OCI-LY7 (cell line): Measurements from ENCODE around the gene SEZ6L2. TPM values are rescaled to one million over a fixed set of nuclear protein-coding genes. Genes with fewer than 3 reads are reported as not detected.

Experiments used
- BruUV-seq: library from RNA; stranded (reverse); fragments of 400-500 nt; replicated peaks from 2 replicates; lab custom pipeline; 2021; lab: Mats Ljungman, UMichigan
- CTCF ChIA-PET: fragments of 300-600 bp; sonication (Branson Sonifier 250); formaldehyde crosslinking; loops from one replicate; lab custom pipeline; 2022; ENCODE audit warnings: antibody characterized with exemption; ENCODE audit not compliant: unreplicated experiment; lab: Charles Lee
- POLR2A ChIA-PET: fragments of 300-600 bp; sonication (Branson Sonifier 250); formaldehyde crosslinking; loops from one replicate; lab custom pipeline; 2022; ENCODE audit warnings: antibody characterized with exemption; lab: Charles Lee
- DNase-seq: peaks from one replicate; pipeline ENCODE4 v3.0.0-alpha.2; 2015; ENCODE audit warnings: low spot score
- H2AFZ ChIP-seq: fragments of 200-600 bp; sonication (generic), shearing (Covaris generic); 2 replicates; pipeline ENCODE4 v1.6.1; 2014; ENCODE audit warnings: mild to moderate bottlenecking, antibody characterized with exemption, low read length, moderate library complexity
- H3K27ac ChIP-seq: fragments of 200-600 bp; sonication (generic); 2 replicates; pipeline ENCODE4 v1.5.1; 2014; ENCODE audit warnings: mixed run types, low read depth, mild to moderate bottlenecking, moderate library complexity, low read length, inconsistent platforms; ENCODE audit not compliant: poor library complexity, severe bottlenecking
- H3K36me3 ChIP-seq: fragments of 200-600 bp; sonication (generic); 2 replicates; pipeline ENCODE4 v1.6.1; 2014; ENCODE audit warnings: mild to moderate bottlenecking, antibody characterized with exemption, low read length, moderate library complexity, mixed read lengths; ENCODE audit not compliant: insufficient read depth
- H3K4me1 ChIP-seq: fragments of 200-600 bp; sonication (generic); 2 replicates; pipeline ENCODE4 v1.5.1; 2014; ENCODE audit warnings: mild to moderate bottlenecking, low read length; ENCODE audit not compliant: insufficient read depth, poor library complexity, severe bottlenecking
- H3K4me2 ChIP-seq: fragments of 200-600 bp; sonication (generic); 2 replicates; pipeline ENCODE4 v1.6.1; 2014; ENCODE audit warnings: mild to moderate bottlenecking, low read length
- H3K4me3 ChIP-seq: fragments of 200-600 bp; sonication (generic); 2 replicates; pipeline ENCODE4 v1.5.1; 2014; ENCODE audit warnings: mild to moderate bottlenecking, low read depth, low read length; ENCODE audit not compliant: poor library complexity, severe bottlenecking
- H3K79me2 ChIP-seq: fragments of 200-600 bp; sonication (generic); 2 replicates; pipeline ENCODE4 v1.6.1; 2016; ENCODE audit warnings: low read depth, mild to moderate bottlenecking, low read length, moderate library complexity, mixed read lengths; ENCODE audit not compliant: insufficient read depth
- H3K9me2 ChIP-seq: fragments of 200-600 bp; sonication (generic); 2 replicates; pipeline ENCODE4 v1.6.1; 2016; ENCODE audit warnings: mild to moderate bottlenecking, low read length, mixed read lengths; ENCODE audit not compliant: insufficient read depth
- H3K9me3 ChIP-seq: fragments of 200-600 bp; sonication (generic); 2 replicates; pipeline ENCODE4 v1.6.1; 2014; ENCODE audit warnings: mild to moderate bottlenecking, mixed run types, low read length, mixed read lengths
- H4K20me1 ChIP-seq: fragments of 200-600 bp; sonication (generic); 2 replicates; pipeline ENCODE4 v1.6.1; 2014; ENCODE audit warnings: mild to moderate bottlenecking, antibody characterized with exemption, low read length, moderate library complexity, mixed read lengths; ENCODE audit not compliant: insufficient read depth
- CTCF ChIP-seq: fragments of 200-600 bp; sonication (generic); conservative IDR thresholded peaks from 2 replicates; pipeline ENCODE4 v1.5.1; 2014; ENCODE audit warnings: mild to moderate bottlenecking, antibody characterized with exemption, low read length, moderate library complexity, mixed read lengths
- EZH2phosphoT487 ChIP-seq: fragments of 200-600 bp; sonication (generic); IDR thresholded peaks from 2 replicates; pipeline ENCODE4 v1.6.1; 2018; ENCODE audit warnings: low read depth, borderline replicate concordance, mild to moderate bottlenecking, mixed run types, antibody characterized with exemption, low read length, moderate library complexity, mixed read lengths
- intact Hi-C: fragments of 100-400 bp; cut with micrococcal nuclease; formaldehyde crosslinking; loops from one replicate; pipeline ENCODE4 v1.10.0; 2022; ENCODE audit not compliant: unreplicated experiment
- total RNA-seq, 2 experiments: library from RNA; depleted of rRNA in 1 of 2; stranded (reverse); fragments of >200 nt in 1 of 2; shearing (Covaris generic) in 1 of 2; gene quantifications; 2 replicates each; pipeline ENCODE4 v1.2.3, GENCODE V29; 2014 to 2022

Gene SEZ6L2
- total RNA-seq, 2 experiments from 2014 or later: 0.98 to 1.0 TPM

GRCh38 chr16:29825145-29826044, 74.0 kb downstream of the SEZ6L2 start:
- 0 out of 2 replicates have a peak, but pooled peaks cover 4% of the 10 kb centered on the region for H4K20me1 ChIP-seq
- no peak overlapping the region for H3K27ac ChIP-seq
- intact Hi-C loops: no loop called here
- no peak overlapping the region for H2AFZ ChIP-seq
- peaks cover 20% of the 10 kb centered on the region for H3K4me1 ChIP-seq
- ChIA-PET POLR2A (interaction anchor here (0.7 to 1.1 kb wide), 2 partner anchors 103 to 643 kb away, joined by 3 read pairs; no protein-coding TSS in a partner anchor), CTCF (no interaction called here)
- H3K79me2 ChIP-seq: no peaks in the 10 kb centered on the region; the same call in 1 of the 2 replicates
- no peaks in the 10 kb centered on the region for H3K9me3 ChIP-seq
- H3K4me2 ChIP-seq: no peak overlapping the region
- DNase-seq: no peak
- TF ChIP-seq CTCF (no peak), EZH2phosphoT487 (no peak)
- H3K36me3 ChIP-seq: peaks cover 11% of the 10 kb centered on the region; the same call in 1 of the 2 replicates
- H3K9me2 ChIP-seq: no peaks in the 10 kb centered on the region
- no TSS peak for BruUV-seq
- H3K4me3 ChIP-seq: no peak overlapping the region

- no peaks in the 10 kb centered on the region for H3K9me3 ChIP-seq
- no TSS peak for BruUV-seq
- H3K4me1 ChIP-seq: peaks cover 27% of the 10 kb centered on the region
- no peak for DNase-seq
- H3K4me2 ChIP-seq: no peak overlapping the region
- H3K36me3 ChIP-seq: peaks cover 17% of the 10 kb centered on the region
- CTCF ChIA-PET: no interaction called here
- TF ChIP-seq CTCF (no peak), EZH2phosphoT487 (no peak)
- 0 out of 2 replicates have a peak, but pooled peaks cover 4% of the 10 kb centered on the region for H4K20me1 ChIP-seq
- no peak overlapping the region for H2AFZ ChIP-seq
- intact Hi-C loops: no loop called here
- POLR2A ChIA-PET: interaction anchor here (0.7 to 1.1 kb wide), 2 partner anchors 103 to 644 kb away, joined by 3 read pairs; no protein-coding TSS in a partner anchor
- no peak overlapping the region for H3K27ac ChIP-seq
- no peak overlapping the region for H3K4me3 ChIP-seq
- H3K79me2 ChIP-seq: no peaks in the 10 kb centered on the region; the same call in 1 of the 2 replicates
- H3K9me2 ChIP-seq: no peaks in the 10 kb centered on the region
Observed at GRCh38 chr16:29824589-29825144, 74.7 kb downstream of the SEZ6L2 start.
